ENCODE measurements around the gene NOL6. TPM values are rescaled to one million over a fixed set of nuclear protein-coding genes. Genes with fewer than 3 reads are reported as not detected.

The NOL6 gene
- total RNA-seq, 2 experiments from 2014 or later, result 39.0 to 39.4 TPM

DNA sequence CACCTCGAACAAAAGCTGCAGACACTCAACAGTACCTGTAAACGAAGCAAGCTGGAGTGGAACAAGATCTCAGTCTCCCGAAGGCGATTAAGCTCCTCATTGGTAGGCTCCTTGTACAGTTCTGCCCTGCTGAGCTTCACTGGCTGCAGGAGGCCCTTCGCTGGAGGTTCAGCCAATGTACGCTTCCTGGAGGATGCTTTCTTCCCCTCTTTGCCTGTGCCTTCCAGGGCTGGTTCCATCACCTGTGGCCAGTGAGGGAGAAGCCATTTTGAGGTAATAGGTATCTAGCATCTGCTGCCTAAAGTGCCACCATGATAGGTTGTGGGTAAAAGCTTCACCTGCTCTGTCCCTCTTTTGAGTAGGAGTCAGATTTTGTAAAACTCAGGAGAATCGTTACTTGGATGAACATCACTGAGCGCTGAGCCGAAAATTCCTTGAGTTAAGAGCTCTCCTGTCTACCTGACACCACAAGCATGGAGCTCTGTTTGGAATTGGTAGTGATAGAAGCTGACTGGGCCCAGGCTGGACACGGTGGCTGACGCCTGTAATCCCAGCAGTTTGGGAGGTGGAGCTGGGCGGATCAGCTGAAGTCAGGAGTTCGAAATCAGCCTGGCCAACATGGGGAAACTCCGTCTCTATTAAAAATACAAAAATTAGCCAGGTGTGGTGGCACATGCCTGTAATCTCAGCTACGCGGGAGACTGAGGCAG lies 1.4 kb downstream of the NOL6 start:
- peak overlapping the region; percentile 100 for H3K4me3 Mint-ChIP-seq
- peaks cover 38% of the 10 kb centered on the region for H3K36me3 Mint-ChIP-seq (ENCODE audit: low read depth)
- no peaks in the 10 kb centered on the region for H3K9me3 Mint-ChIP-seq (ENCODE audit: low read depth)
- no peaks in the 10 kb centered on the region for H3K27me3 Mint-ChIP-seq
- H3K4me1 Mint-ChIP-seq, result peaks cover 22% of the 10 kb centered on the region
- ChIA-PET CTCF (interaction anchor here (0.5 to 3.5 kb wide), 10 partner anchors 10 to 185 kb away, joined by 3 to 27 read pairs (median 4); no protein-coding TSS in a partner anchor), POLR2A (interaction anchor here (0.5 to 0.7 kb wide), 3 partner anchors 121 to 558 kb away, joined by 3 to 5 read pairs (median 3); partner anchors contain the start of gene NFX1)
- ATAC-seq (no peak), DNase-seq (no peak)
- intact Hi-C loops (cut with DNase I, micrococcal nuclease), result loop anchor here (2.0 to 10.0 kb wide), 4 partner anchors 26 to 702 kb away; partner anchors contain the start of genes AQP3 (in 1 of the 2), B4GALT1 (in 1 of the 2), SMU1 (in 1 of the 2) and UBAP1 (in 1 of the 2)
- peak overlapping the region; percentile 31 for H3K27ac Mint-ChIP-seq

DNA sequence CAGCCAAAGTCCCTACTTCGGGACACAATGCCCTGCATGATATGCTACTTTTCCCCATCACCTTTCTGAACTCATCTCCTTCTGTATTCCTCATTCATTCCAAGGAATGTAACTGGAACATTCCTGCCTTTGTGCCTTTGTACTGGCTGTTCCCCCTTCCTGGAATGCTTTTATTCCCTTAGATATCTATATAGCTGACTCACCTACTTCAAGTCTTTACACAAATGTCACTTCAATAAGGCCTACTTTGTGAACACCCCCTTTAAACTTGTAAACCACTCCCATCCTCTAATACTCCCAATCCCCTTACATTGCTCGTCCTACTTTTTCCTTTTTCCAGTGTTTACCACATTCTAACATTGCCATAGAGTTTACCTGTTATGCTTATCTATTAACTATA lies 2.4 kb downstream of the NOL6 start:
- POLR2A ChIA-PET, result no interaction called here
- Mint-ChIP-seq H3K9me3 (ENCODE audit: low read depth) (no peaks in the 10 kb centered on the region), H3K4me3 (no peak overlapping the region), H3K27me3 (no peaks in the 10 kb centered on the region), H3K4me1 (peaks cover 22% of the 10 kb centered on the region), H3K27ac (no peak overlapping the region), H3K36me3 (ENCODE audit: low read depth) (peaks cover 42% of the 10 kb centered on the region)
- no peak for ATAC-seq
- intact Hi-C loops (cut with DNase I, micrococcal nuclease), result loop anchor here in 1 of 2 experiments (5.0 to 10.0 kb wide), 3 partner anchors 304 to 703 kb away; partner anchors contain the start of genes B4GALT1, SMU1 and UBAP1
- CTCF ChIA-PET, result interaction anchor here (0.9 to 3.5 kb wide), 4 partner anchors 20 to 97 kb away, joined by 3 to 25 read pairs (median 8); no protein-coding TSS in a partner anchor
- no peak for DNase-seq

DNA sequence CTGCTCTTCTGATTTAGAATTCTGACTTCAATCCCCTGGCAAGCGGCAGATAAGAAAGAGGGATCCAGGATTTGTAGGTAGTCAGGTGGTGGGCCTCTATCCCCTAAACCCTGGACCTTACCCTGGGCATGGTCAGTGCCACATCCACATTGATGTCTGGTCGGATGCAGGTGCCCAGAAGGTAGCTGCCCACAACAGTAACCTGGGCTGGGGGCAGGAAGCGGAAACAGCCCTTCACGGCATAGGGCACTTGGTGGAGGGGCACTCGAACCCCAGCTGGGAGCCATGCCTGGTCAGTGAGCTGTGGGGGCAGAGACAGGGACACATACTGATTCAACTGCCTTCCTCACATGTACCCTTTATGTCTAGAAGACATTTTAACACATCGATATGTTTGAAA lies 3.8 kb downstream of the NOL6 start:
- Mint-ChIP-seq H3K36me3 (ENCODE audit: low read depth) (peaks cover 54% of the 10 kb centered on the region), H3K4me3 (no peak overlapping the region), H3K4me1 (peaks cover 22% of the 10 kb centered on the region), H3K27me3 (no peaks in the 10 kb centered on the region), H3K27ac (no peak overlapping the region), H3K9me3 (ENCODE audit: low read depth) (no peaks in the 10 kb centered on the region)
- ATAC-seq (no peak), DNase-seq (no peak)
- POLR2A ChIA-PET, result no interaction called here
- CTCF ChIA-PET, result interaction anchor here (0.8 kb wide), 1 partner anchor 67 kb away, joined by 3 read pairs; the partner anchor contains the start of gene AQP7
- intact Hi-C loops (cut with DNase I, micrococcal nuclease), result loop anchor here (5.0 to 10.0 kb wide), 4 partner anchors 93 to 705 kb away; partner anchors contain the start of genes B4GALT1 (in 1 of the 2), SMU1 (in 1 of the 2) and UBAP1 (in 1 of the 2)

DNA sequence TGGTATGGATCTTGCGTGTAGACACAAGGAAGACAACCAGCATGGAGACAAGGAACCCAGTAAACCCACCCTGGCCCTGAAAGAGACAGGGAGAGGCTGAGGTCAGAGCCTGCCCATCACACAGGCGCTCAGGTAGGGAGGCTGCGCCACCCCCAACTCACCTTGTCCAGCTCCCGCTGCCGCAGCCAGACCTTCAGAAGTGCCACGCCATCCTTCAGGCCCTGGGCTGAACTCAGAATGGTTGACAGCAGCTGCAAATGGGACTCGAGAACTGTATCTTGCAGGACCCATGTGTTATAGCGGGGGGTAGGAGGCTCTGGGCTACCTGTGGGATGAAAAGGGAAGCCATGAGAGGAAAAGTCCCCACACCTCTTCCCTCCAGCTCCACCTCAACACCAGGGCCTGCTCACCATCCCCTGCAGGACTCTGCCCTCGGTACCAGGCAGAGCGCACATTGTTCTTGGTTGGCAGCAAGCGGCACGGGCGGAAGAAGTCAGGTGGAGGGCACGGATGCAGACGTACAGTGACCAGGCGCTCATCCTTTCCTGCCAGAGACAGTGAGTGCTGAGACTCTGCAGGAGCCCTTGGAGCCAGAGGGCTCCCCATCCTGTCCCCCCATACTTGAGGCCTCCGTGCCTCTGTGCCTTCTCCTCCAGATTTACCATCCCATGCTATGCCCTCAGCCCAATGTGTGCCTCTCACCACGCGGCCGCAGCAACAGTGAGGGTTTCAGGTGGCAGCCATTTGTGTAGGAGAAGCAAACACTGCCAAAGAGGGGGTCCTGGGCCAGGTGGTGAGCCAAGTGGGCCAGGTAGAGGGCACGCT lies 4.7 kb downstream of the NOL6 start:
- no peak for DNase-seq
- intact Hi-C loops (cut with DNase I, micrococcal nuclease), result loop anchor here in 1 of 2 experiments (5.0 kb wide), 1 partner anchor 92 kb away; no protein-coding TSS in a partner anchor
- Mint-ChIP-seq H3K4me3 (no peak overlapping the region), H3K27ac (no peak overlapping the region), H3K4me1 (peaks cover 21% of the 10 kb centered on the region), H3K9me3 (ENCODE audit: low read depth) (no peaks in the 10 kb centered on the region), H3K27me3 (no peaks in the 10 kb centered on the region), H3K36me3 (ENCODE audit: low read depth) (peaks cover 59% of the 10 kb centered on the region)
- CTCF ChIA-PET, result interaction anchor here (3.0 kb wide), 1 partner anchor 94 kb away, joined by 53 read pairs; no protein-coding TSS in a partner anchor
- POLR2A ChIA-PET, result no interaction called here
- ATAC-seq, result no peak

DNA sequence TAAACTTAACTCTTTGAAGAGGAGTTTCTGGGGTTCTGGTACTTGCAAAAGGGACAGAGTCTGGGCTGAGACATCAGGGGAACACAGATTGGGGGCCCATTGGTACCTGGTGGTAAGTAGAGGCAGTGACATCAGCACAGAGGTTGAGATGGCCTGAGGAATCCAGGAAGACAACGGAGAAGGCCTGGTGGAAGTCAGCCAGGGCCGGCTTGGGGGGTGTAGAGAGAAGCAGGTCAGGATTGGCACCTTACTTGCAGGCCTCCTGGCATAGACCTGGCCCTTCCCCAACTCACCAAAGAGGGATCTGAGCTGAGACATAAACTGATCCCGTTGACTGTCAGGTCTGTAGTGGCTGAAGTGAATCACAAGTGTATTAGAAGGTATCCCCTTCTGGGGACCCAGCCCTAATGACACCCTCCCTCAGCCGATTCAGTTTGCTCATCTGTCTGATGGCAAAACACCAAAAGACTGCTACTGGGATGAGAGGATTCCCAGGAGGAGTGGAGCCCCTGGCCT lies 5.5 kb downstream of the NOL6 start:
- no peaks in the 10 kb centered on the region for H3K9me3 Mint-ChIP-seq (ENCODE audit: low read depth)
- peaks cover 54% of the 10 kb centered on the region for H3K36me3 Mint-ChIP-seq (ENCODE audit: low read depth)
- H3K27ac Mint-ChIP-seq, result no peak overlapping the region
- intact Hi-C loops (cut with DNase I, micrococcal nuclease), result loop anchor here in 1 of 2 experiments (5.0 kb wide), 1 partner anchor 91 kb away; no protein-coding TSS in a partner anchor
- no peak overlapping the region for H3K4me3 Mint-ChIP-seq
- no peak for ATAC-seq
- no peaks in the 10 kb centered on the region for H3K27me3 Mint-ChIP-seq
- ChIA-PET CTCF (interaction anchor here (1.3 to 3.2 kb wide), 6 partner anchors 33 to 93 kb away, joined by 3 to 53 read pairs (median 12); no protein-coding TSS in a partner anchor), POLR2A (no interaction called here)
- peaks cover 19% of the 10 kb centered on the region for H3K4me1 Mint-ChIP-seq
- DNase-seq, result no peak

DNA sequence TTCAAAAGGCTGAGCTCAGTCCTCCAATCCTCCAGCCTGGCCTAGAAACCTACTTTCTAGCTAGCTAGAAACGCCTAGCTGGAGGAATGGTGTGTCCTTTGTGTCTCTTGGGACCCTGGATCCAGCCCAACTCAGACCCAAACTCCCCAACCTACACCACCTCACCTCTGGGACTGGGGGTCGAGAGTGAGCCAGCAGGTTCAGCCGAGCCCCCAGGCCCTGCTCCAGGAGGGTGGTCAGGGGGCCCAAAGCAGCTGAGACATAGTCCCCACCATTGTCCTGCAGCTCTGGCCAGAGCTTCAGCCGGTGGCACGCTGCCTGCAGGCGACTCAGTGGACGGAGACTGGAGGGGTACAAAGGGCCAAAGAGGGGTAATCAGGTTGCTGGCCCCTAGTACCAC lies 6.2 kb downstream of the NOL6 start:
- Mint-ChIP-seq H3K27ac (no peak overlapping the region), H3K4me1 (peaks cover 17% of the 10 kb centered on the region), H3K27me3 (no peaks in the 10 kb centered on the region), H3K9me3 (ENCODE audit: low read depth) (no peaks in the 10 kb centered on the region), H3K4me3 (no peak overlapping the region), H3K36me3 (ENCODE audit: low read depth) (peaks cover 54% of the 10 kb centered on the region)
- no peak for DNase-seq
- POLR2A ChIA-PET, result interaction anchor here (0.6 to 1.1 kb wide), 2 partner anchors 20 to 101 kb away, joined by 3 to 4 read pairs; partner anchors contain the start of gene AQP3
- CTCF ChIA-PET, result interaction anchor here (0.6 to 4.0 kb wide), 24 partner anchors 9 to 189 kb away, joined by 3 to 53 read pairs (median 5); partner anchors contain the start of gene AQP3
- ATAC-seq, result no peak
- intact Hi-C loops (cut with DNase I, micrococcal nuclease), result loop anchor here in 1 of 2 experiments (5.0 kb wide), 1 partner anchor 90 kb away; no protein-coding TSS in a partner anchor

DNA sequence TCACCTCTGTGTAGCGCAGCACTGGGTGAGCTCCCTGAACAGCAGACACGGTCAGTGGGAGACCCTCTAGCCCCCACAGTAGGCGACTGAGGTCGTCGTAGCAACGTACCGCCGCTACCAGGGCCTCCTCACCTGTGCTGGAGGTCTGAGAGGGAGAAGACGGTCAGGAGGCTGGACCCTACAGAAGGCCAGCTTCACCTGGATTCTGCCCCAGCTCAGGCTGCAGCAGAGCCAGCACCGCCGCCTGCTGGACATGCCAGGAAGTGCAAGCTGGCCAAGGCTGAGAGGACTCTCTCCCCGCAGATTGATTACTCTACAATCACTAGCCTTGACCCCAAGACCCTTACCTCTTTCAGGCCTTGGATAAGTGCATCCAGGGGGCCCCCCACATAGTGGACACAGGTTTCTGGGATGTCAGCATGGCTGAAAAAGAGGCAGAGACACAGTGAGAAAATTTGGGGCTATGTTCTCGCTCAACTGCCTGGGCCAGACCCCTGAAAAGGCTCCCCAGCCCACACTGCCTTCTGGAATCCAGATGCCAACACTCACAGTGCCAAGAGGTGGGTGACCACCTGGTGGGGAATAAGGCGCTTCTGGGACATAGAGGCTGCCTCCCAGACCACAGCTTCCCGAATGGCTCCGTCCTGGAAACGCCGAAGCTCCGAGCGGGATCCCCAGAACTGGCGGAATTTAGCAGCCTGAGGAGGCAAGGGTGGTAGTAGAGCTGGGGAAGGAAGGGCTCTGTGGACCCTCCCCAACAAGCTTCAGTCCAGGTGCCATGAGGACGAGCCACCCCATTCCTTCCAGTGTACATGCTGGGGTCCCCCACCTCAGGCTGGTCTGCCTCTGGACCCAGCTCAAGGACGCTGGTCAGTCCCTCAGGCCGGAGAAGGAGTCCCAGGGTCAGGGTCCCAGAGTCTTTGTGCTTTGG lies 6.9 kb downstream of the NOL6 start:
- peak; percentile 88 for ATAC-seq
- H3K36me3 Mint-ChIP-seq (ENCODE audit: low read depth), result peaks cover 54% of the 10 kb centered on the region

DNA sequence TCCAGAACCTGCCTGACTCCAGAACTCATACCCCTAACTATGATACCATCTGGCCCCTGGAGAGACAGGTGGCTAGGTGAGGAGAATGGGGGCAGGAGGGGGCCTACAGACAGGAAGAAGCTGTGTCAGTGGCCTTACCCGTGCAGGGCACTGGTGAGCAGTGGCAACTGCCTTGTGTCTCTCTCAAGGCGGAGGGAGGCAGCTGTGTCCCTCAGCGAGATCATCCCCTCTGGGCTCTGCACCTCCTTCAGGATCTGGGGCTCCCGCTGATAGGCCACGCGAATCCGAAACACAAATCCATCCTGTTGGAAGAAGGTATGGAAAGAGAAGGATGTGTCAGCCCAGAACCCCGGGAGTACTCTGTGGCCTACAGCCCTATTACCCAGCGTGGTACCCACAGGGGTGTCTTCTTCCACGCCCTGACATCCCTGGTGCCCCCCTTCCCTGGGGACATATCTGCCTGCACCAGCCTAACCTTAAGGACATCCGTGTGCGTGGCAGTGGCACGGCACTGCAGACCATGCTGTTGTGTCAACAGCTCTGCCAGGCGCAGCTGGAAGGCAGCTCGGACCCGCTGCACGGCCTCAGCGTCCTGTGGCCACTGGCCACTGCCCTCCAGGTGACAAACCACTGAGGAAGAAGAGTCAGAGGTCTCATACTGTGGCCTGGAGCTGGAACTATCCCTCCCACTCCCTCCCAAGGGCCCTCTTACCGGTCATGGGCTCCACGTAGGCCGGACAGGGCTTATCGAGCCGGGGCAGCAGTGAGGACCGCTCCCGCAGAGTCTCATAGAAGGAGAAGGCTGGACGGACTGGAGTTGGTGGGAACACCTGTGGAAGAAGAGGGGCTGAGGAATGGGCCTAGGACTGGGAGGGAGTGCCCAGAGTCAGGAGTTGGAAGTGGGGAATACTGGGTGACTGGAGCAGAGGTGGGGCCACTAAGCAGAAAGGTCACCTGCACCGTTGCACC lies 7.8 kb downstream of the NOL6 start:
- ChIA-PET CTCF (interaction anchor here (0.7 to 4.0 kb wide), 24 partner anchors 8 to 179 kb away, joined by 3 to 53 read pairs (median 7); partner anchors contain the start of gene AQP3), POLR2A (interaction anchor here (1.0 to 3.0 kb wide), 3 partner anchors 8 to 91 kb away, joined by 4 to 8 read pairs (median 5); partner anchors contain the start of gene NOL6)
- Mint-ChIP-seq H3K9me3 (ENCODE audit: low read depth) (no peaks in the 10 kb centered on the region), H3K4me3 (no peak overlapping the region), H3K4me1 (peaks cover 4% of the 10 kb centered on the region), H3K27me3 (no peaks in the 10 kb centered on the region), H3K27ac (no peak overlapping the region), H3K36me3 (ENCODE audit: low read depth) (peaks cover 52% of the 10 kb centered on the region)
- no peak for DNase-seq
- intact Hi-C loops (cut with DNase I, micrococcal nuclease), result loop anchor here (1.0 to 5.0 kb wide), 5 partner anchors 62 to 179 kb away; no protein-coding TSS in a partner anchor
- ATAC-seq, result no peak

More for the DNA sequence above, 6.9 kb downstream of the NOL6 start:
- DNase-seq, result peak; percentile 85
- intact Hi-C loops (cut with DNase I, micrococcal nuclease), result loop anchor here (1.0 to 5.0 kb wide), 5 partner anchors 63 to 180 kb away; no protein-coding TSS in a partner anchor
- POLR2A ChIA-PET, result interaction anchor here (0.6 to 1.2 kb wide), 4 partner anchors 19 to 102 kb away, joined by 3 to 5 read pairs (median 4); partner anchors contain the start of gene AQP3
- no peak overlapping the region for H3K27ac Mint-ChIP-seq
- CTCF ChIA-PET, result interaction anchor here (0.5 to 4.0 kb wide), 35 partner anchors 9 to 1357 kb away, joined by 3 to 53 read pairs (median 4); partner anchors contain the start of gene AQP3
- no peaks in the 10 kb centered on the region for H3K27me3 Mint-ChIP-seq
- no peak overlapping the region for H3K4me3 Mint-ChIP-seq
- H3K9me3 Mint-ChIP-seq (ENCODE audit: low read depth), result no peaks in the 10 kb centered on the region
- H3K4me1 Mint-ChIP-seq, result peaks cover 10% of the 10 kb centered on the region

DNA sequence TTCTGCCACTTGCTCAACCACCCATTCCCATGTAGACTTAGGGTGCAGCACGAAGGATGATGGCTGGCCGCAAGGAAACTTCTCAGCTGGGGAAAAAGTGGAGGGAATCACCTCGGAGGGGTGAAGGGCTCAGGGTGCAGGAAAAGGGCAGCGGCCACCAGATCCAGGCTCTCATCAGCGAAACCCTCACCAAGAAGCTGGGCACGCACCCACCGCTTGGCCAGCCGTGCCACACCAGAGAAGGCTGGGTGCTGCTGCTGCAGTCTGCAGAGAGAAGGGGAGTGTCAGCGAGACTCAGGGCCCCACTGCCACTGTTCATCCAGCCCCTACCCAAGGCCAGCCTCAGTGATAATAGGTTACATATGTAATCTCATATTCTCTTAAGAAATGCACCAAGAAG lies 8.6 kb downstream of the NOL6 start:
- CTCF ChIA-PET, result interaction anchor here (0.6 to 4.0 kb wide), 10 partner anchors 10 to 854 kb away, joined by 3 to 39 read pairs (median 6); partner anchors contain the start of gene AQP3

More for the DNA sequence above, 8.6 kb downstream of the NOL6 start:
- DNase-seq, result no peak
- H3K36me3 Mint-ChIP-seq (ENCODE audit: low read depth), result peaks cover 51% of the 10 kb centered on the region
- POLR2A ChIA-PET, result interaction anchor here (3.0 kb wide), 1 partner anchor 9 kb away, joined by 8 read pairs; the partner anchor contains the start of gene NOL6
- no peak overlapping the region for H3K27ac Mint-ChIP-seq
- intact Hi-C loops (cut with DNase I, micrococcal nuclease), result loop anchor here in 1 of 2 experiments (5.0 kb wide), 1 partner anchor 88 kb away; no protein-coding TSS in a partner anchor
- no peaks in the 10 kb centered on the region for H3K27me3 Mint-ChIP-seq
- no peaks in the 10 kb centered on the region for H3K9me3 Mint-ChIP-seq (ENCODE audit: low read depth)
- no peak overlapping the region for H3K4me3 Mint-ChIP-seq
- H3K4me1 Mint-ChIP-seq, result peaks cover 3% of the 10 kb centered on the region
- ATAC-seq, result no peak

Data from activated CD4-positive, alpha-beta T cell treated with anti-CD3 and anti-CD28 coated beads for 36 hours (primary cell).